Neural progenitor cell (in vitro differentiated cells): ENCODE data around the gene EML2. TPM values are rescaled to one million over a fixed set of nuclear protein-coding genes. Genes with fewer than 3 reads are reported as not detected.

Experiments
- DNase-seq: peaks from one replicate; pipeline ENCODE4 v3.0.0-alpha.2; 2016; ENCODE audit warnings: low spot score
- H2AFZ ChIP-seq: fragments of 200-600 bp; sonication (generic); replicated peaks from 2 replicates; pipeline ENCODE4 v1.6.1; 2016; ENCODE audit warnings: antibody characterized with exemption
- H3F3A ChIP-seq: fragments of 200-600 bp; sonication (generic); 2 replicates; pipeline ENCODE4 v1.6.1; 2016; ENCODE audit warnings: antibody characterized with exemption, low read depth
- H3K27ac ChIP-seq: fragments of 200-600 bp; sonication (generic); 2 replicates; pipeline ENCODE4 v1.5.1; 2016; ENCODE audit warnings: mild to moderate bottlenecking
- H3K27me3 ChIP-seq: fragments of 200-600 bp; sonication (generic); 2 replicates; pipeline ENCODE4 v1.6.1; 2016; ENCODE audit warnings: mild to moderate bottlenecking, moderate library complexity
- H3K36me3 ChIP-seq: fragments of 200-600 bp; sonication (generic); 2 replicates; pipeline ENCODE4 v1.5.1; 2016
- H3K4me1 ChIP-seq: fragments of 200-600 bp; sonication (generic); 2 replicates; pipeline ENCODE4 v1.6.1; 2016; ENCODE audit warnings: mixed run types
- H3K4me2 ChIP-seq: fragments of 200-600 bp; sonication (generic); 2 replicates; pipeline ENCODE4 v1.6.1; 2016
- H3K4me3 ChIP-seq: fragments of 200-600 bp; sonication (generic); 2 replicates; pipeline ENCODE4 v1.5.1; 2016
- H3K79me2 ChIP-seq: fragments of 200-600 bp; sonication (generic); 2 replicates; pipeline ENCODE4 v1.6.1; 2016; ENCODE audit warnings: low read depth
- H3K9ac ChIP-seq: fragments of 200-600 bp; sonication (generic); 2 replicates; pipeline ENCODE4 v1.6.1; 2016
- H3K9me3 ChIP-seq: fragments of 200-600 bp; sonication (generic); 2 replicates; pipeline ENCODE4 v1.5.1; 2016; ENCODE audit warnings: low read depth
- H4K20me1 ChIP-seq: fragments of 200-600 bp; sonication (generic); 2 replicates; pipeline ENCODE4 v1.6.1; 2016; ENCODE audit warnings: low read depth
- H3K27ac Mint-ChIP-seq: 3 replicates; pipeline ENCODE4 v1.8.0; 2021; ENCODE audit warnings: mixed read lengths
- H3K27me3 Mint-ChIP-seq: 2 replicates; pipeline ENCODE4 v1.8.0; 2022; ENCODE audit warnings: low read depth, mild to moderate bottlenecking, inconsistent platforms, moderate library complexity, mixed read lengths; ENCODE audit not compliant: insufficient read depth
- H3K36me3 Mint-ChIP-seq: 3 replicates; pipeline ENCODE4 v1.8.0; 2021; ENCODE audit warnings: mixed read lengths
- H3K4me1 Mint-ChIP-seq: 3 replicates; pipeline ENCODE4 v1.8.0; 2021; ENCODE audit warnings: mixed read lengths
- H3K4me3 Mint-ChIP-seq: 3 replicates; pipeline ENCODE4 v1.8.0; 2021; ENCODE audit warnings: mild to moderate bottlenecking, moderate library complexity, mixed read lengths
- H3K9me3 Mint-ChIP-seq: 3 replicates; pipeline ENCODE4 v1.8.0; 2020; ENCODE audit warnings: mixed read lengths
- EZH2 ChIP-seq: fragments of 200-600 bp; sonication (generic); IDR thresholded peaks from 2 replicates; pipeline ENCODE4 v1.6.1; 2017; ENCODE audit warnings: antibody characterized with exemption, mild to moderate bottlenecking, moderate library complexity
- EZH2phosphoT487 ChIP-seq: fragments of 200-600 bp; sonication (generic); IDR thresholded peaks from 2 replicates; pipeline ENCODE4 v1.6.1; 2017; ENCODE audit warnings: antibody characterized with exemption
- total RNA-seq: library from RNA; depleted of rRNA; stranded (reverse); fragments of >200 nt; gene quantifications from 2 replicates; pipeline ENCODE4 v1.2.3, GENCODE V29; 2015; ENCODE audit warnings: low replicate concordance
- TF ChIP-seq, protein P1 (sequence below): fragments of 200-600 bp; sonication (generic); IDR thresholded peaks from 2 replicates; pipeline ENCODE4 v1.5.1; 2017; ENCODE audit warnings: antibody characterized with exemption, mild to moderate bottlenecking

Gene EML2
- total RNA-seq, 1 donor from 2014 or later: 15.9 TPM

DNA sequence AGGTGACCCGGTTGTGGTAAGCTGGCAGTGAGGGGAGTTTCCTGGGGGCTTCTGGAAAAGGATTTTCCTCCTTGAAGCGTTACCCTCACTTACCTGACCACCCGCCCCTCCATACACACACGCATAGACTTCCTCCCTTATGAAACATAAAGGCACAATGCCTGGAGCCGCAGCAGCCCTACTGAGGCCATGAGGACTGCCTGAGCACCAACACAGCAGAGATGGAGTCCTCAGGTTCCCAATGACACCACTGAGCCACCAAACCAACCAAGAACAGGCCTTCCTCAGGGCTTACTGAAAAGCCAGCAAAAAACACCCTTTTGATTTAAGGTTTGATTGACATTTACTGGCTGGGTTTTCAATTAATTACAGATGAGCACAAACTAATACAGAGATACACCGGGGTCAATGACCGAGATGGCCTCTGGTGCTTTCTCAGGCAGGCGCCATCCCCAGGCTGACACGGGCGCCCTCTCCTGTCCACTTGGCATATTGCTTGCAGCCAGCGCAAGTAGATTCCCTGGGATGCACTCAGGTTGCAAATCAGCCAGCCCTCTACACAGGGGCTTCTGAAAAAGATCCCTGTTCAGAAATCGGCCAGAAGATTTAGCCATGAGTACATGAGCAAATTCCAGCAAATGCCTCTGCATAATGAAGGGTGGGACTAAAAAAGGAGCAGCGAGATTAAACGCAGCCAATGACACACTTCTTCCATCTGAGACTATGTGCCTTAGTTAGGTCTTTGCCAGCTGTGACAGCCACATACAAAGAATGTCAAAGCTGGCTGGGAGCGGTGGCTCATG, 69.4 kb downstream of the EML2 start:
- DNase-seq: peak; percentile 80
- Histone ChIP-seq H3F3A (peaks cover 26% of the 10 kb centered on the region), H3K27me3 (no peaks in the 10 kb centered on the region), H3K9ac (no peak overlapping the region), H2AFZ (no peak overlapping the region), H3K9me3 (no peaks in the 10 kb centered on the region), H3K79me2 (peaks cover 6% of the 10 kb centered on the region), H3K4me1 (no peaks in the 10 kb centered on the region), H4K20me1 (peaks cover 12% of the 10 kb centered on the region), H3K4me2 (no peak overlapping the region), H3K4me3 (no peak overlapping the region), H3K36me3 (no peaks in the 10 kb centered on the region), H3K27ac (no peak overlapping the region)
- H3K36me3 Mint-ChIP-seq: peaks cover 6% of the 10 kb centered on the region
- H3K27me3 Mint-ChIP-seq: peaks cover 5% of the 10 kb centered on the region
- peaks cover 3% of the 10 kb centered on the region for H3K4me1 Mint-ChIP-seq
- H3K4me3 Mint-ChIP-seq: no peak overlapping the region
- no peaks in the 10 kb centered on the region for H3K9me3 Mint-ChIP-seq
- H3K27ac Mint-ChIP-seq: peak overlapping the region; percentile 33
- TF ChIP-seq, protein P1, sequence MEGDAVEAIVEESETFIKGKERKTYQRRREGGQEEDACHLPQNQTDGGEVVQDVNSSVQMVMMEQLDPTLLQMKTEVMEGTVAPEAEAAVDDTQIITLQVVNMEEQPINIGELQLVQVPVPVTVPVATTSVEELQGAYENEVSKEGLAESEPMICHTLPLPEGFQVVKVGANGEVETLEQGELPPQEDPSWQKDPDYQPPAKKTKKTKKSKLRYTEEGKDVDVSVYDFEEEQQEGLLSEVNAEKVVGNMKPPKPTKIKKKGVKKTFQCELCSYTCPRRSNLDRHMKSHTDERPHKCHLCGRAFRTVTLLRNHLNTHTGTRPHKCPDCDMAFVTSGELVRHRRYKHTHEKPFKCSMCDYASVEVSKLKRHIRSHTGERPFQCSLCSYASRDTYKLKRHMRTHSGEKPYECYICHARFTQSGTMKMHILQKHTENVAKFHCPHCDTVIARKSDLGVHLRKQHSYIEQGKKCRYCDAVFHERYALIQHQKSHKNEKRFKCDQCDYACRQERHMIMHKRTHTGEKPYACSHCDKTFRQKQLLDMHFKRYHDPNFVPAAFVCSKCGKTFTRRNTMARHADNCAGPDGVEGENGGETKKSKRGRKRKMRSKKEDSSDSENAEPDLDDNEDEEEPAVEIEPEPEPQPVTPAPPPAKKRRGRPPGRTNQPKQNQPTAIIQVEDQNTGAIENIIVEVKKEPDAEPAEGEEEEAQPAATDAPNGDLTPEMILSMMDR: peak; percentile 89
- TF ChIP-seq EZH2 (no peak), EZH2phosphoT487 (no peak)

DNA sequence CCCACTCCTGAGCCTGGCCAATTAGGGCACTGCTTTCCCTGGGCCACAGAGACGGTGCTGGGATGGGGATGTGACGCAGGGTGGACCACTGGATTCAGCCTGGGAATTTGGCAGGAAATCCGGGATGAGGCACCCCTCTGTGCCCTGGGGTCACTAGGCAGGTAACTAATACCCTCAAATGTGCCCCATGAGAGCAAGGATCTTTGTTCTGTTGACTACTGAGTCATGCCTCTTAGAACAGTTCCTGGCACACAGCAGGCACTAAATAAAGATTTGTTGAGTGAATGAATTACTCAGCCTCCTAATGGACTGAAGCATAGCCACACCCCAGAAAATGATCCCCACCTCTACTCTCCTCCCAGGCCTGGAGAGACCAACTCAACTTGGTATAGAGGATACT, 70.5 kb downstream of the EML2 start:
- Histone ChIP-seq H3K27ac (no peak overlapping the region), H3K9me3 (no peaks in the 10 kb centered on the region), H3K27me3 (no peaks in the 10 kb centered on the region), H4K20me1 (peaks cover 12% of the 10 kb centered on the region), H3K79me2 (peaks cover 6% of the 10 kb centered on the region), H3F3A (peaks cover 26% of the 10 kb centered on the region), H2AFZ (no peak overlapping the region), H3K9ac (no peak overlapping the region), H3K4me3 (no peak overlapping the region), H3K4me2 (no peak overlapping the region), H3K4me1 (no peaks in the 10 kb centered on the region), H3K36me3 (no peaks in the 10 kb centered on the region)
- peaks cover 5% of the 10 kb centered on the region for H3K27me3 Mint-ChIP-seq
- no peaks in the 10 kb centered on the region for H3K9me3 Mint-ChIP-seq
- TF ChIP-seq EZH2phosphoT487 (no peak), EZH2 (no peak)
- TF ChIP-seq, protein P1: no peak
- no peak overlapping the region for H3K4me3 Mint-ChIP-seq
- no peak overlapping the region for H3K27ac Mint-ChIP-seq
- peaks cover 6% of the 10 kb centered on the region for H3K36me3 Mint-ChIP-seq
- DNase-seq: no peak
- peaks cover 3% of the 10 kb centered on the region for H3K4me1 Mint-ChIP-seq

DNA sequence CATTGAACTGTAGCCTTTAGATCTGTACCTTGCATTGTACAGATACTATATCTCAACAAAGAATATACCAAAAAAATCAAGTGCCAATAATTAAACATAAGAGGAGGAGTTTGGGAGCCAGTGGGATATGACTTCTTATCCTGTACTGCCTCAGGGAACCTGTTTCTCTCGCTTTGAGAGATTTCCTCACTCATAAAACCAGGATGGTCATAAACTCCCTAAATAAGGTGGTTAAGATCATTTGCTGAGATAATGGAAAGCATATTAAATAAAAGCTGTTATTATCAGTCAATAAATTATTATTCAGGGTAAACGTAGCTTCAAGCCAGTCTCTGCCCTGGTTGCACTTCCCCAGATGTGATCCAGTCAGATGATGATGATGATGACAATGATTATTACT, 71.6 kb downstream of the EML2 start:
- Mint-ChIP-seq H3K4me3 (no peak overlapping the region), H3K4me1 (peaks cover 3% of the 10 kb centered on the region), H3K27me3 (peaks cover 3% of the 10 kb centered on the region), H3K27ac (no peak overlapping the region), H3K9me3 (no peaks in the 10 kb centered on the region), H3K36me3 (peaks cover 2% of the 10 kb centered on the region)
- Histone ChIP-seq H3K4me3 (no peak overlapping the region), H3K36me3 (no peaks in the 10 kb centered on the region), H2AFZ (no peak overlapping the region), H3K79me2 (peaks cover 6% of the 10 kb centered on the region), H3F3A (peaks cover 19% of the 10 kb centered on the region), H3K27me3 (no peaks in the 10 kb centered on the region), H3K27ac (no peak overlapping the region), H3K9me3 (no peaks in the 10 kb centered on the region), H4K20me1 (peaks cover 12% of the 10 kb centered on the region), H3K4me2 (no peak overlapping the region), H3K9ac (no peak overlapping the region), H3K4me1 (no peaks in the 10 kb centered on the region)
- TF ChIP-seq EZH2: no peak
- TF ChIP-seq, protein P1: no peak
- no peak for TF ChIP-seq EZH2phosphoT487
- no peak for DNase-seq
